Heart left ventricle (tissue), 16 donors: Measurements from ENCODE around the gene OR11L1. TPM values are rescaled to one million over a fixed set of nuclear protein-coding genes. Genes with fewer than 3 reads are reported as not detected.

Experiments used
- ATAC-seq, 4 donors: fragments of 200-7000 bp; cut with Tn5 transposase; one replicate each; pipeline ENCODE4 v1.9.1; 2020 to 2022; ENCODE audit warnings: moderate library complexity in 4 of 4, mild to moderate bottlenecking in 3 of 4, moderate number of reproducible peaks in 1 of 4
- DNase-seq, 5 donors: peaks; one replicate each; pipeline ENCODE4 v3.0.0-alpha.2; 2020
- H3K27ac ChIP-seq, 12 donors: fragments of 200-600 bp; sonication (generic) in 4 of 12; one replicate each; pipeline versions ENCODE4 v1.5.0 to v1.8.0; 2016 to 2022; ENCODE audit warnings: mild to moderate bottlenecking in 2 of 12
- H3K27me3 ChIP-seq, 9 donors: fragments of 200-600 bp; sonication (generic) in 2 of 9; one replicate each; pipeline versions ENCODE4 v1.5.1 to v1.8.0; 2016 to 2022; ENCODE audit warnings: mild to moderate bottlenecking in 3 of 9
- H3K36me3 ChIP-seq, 9 donors: fragments of 200-600 bp; sonication (generic) in 2 of 9; one replicate each; pipeline versions ENCODE4 v1.5.0 to v1.8.0; 2018 to 2022; ENCODE audit warnings: mild to moderate bottlenecking in 2 of 9
- H3K4me1 ChIP-seq, 12 donors: fragments of 200-600 bp; sonication (generic) in 4 of 12; one replicate each; pipeline versions ENCODE4 v1.5.0 to v1.8.0; 2016 to 2022; ENCODE audit warnings: mild to moderate bottlenecking in 3 of 12
- H3K4me3 ChIP-seq, 12 donors: fragments of 200-600 bp; sonication (generic) in 4 of 12; one replicate each; pipeline versions ENCODE4 v1.5.0 to v1.8.0; 2017 to 2022; ENCODE audit warnings: mild to moderate bottlenecking in 9 of 12, moderate library complexity in 4 of 12
- H3K9me3 ChIP-seq, 12 donors: fragments of 200-600 bp; sonication (generic) in 4 of 12; one replicate each; pipeline versions ENCODE4 v1.5.0 to v1.8.0; 2016 to 2022; ENCODE audit warnings: mild to moderate bottlenecking in 1 of 12
- POLR2A ChIP-seq, 2 donors: fragments of 450-650 bp; IDR thresholded peaks; one replicate each; pipeline ENCODE4 v1.6.1; 2017; ENCODE audit warnings: antibody characterized with exemption in 2 of 2, mild to moderate bottlenecking in 2 of 2, moderate library complexity in 2 of 2
- WGBS, 4 donors: extraction: QIAGEN DNeasy Blood & Tissue Kit in 2 of 4; methylation state at CpG; one replicate each; pipeline versions ENCODE4 v1.1.5 to v1.1.7; 2013 to 2018; 5-methylcytosine and 5-hydroxymethylcytosine counted together
- intact Hi-C, 10 donors: fragments of 100-400 bp; cut with DNase I; formaldehyde crosslinking; loops; one replicate each; pipeline versions ENCODE4 v1.11.1 to v1.14.2; 2022
- polyA plus RNA-seq, 2 donors: library from polyadenylated mRNA; stranded (reverse); fragments of 200-250 nt; gene quantifications; one replicate each; pipeline ENCODE4 v1.2.3, GENCODE V29; 2013
- total RNA-seq, 9 donors: library from RNA; depleted of rRNA in 2 of 9; stranded (reverse); fragments of >200 nt in 2 of 9; fragmentation: NEBNext Ultra II Directional in 3 of 9; extraction: Animal tissue kit (Norgen Biotek cat#: 25700) in 3 of 9; gene quantifications; one replicate each; pipeline versions ENCODE4 v1.1.0 to v1.2.4, GENCODE V29; 2016 to 2023
- TF ChIP-seq, protein P1 (sequence below), 12 donors: fragments of 200-600 bp; sonication (generic) in 4 of 12; IDR thresholded peaks; one replicate each; pipeline versions ENCODE4 v1.5.0 to v1.8.0; 2018 to 2022; ENCODE audit warnings: antibody characterized with exemption in 12 of 12, mild to moderate bottlenecking in 5 of 12
- donor health status: ischemic (EF 13 %, LVEDD 7.1; RV severe dilation, severe dysfunction).
- donor health status: healthy with polysubstance abuse.
- donor health status: DM: no; HTN: yes; CAD: no.
- donor health status: DM: no; HTN: no; CAD: no.
- donor health status: ischemic (EF 25% LVEDD 6.9; RV normal size, moderate dysfunction).
- donor health status: ischemic (EF 25% LVEDD 5.7; RV mildly dilated, moderate dysfunction).
- donor health status: healthy.
- donor health status: DM: yes; HTN: yes; CAD: no.
- donor health status: ischemic (EF 35%, LVEDD 5.7; RV mildly dilated, moderate dysfunction).
- donor health status: nonischemic (EF 11% LVEDD 7.7; RV severe dilation, severe dysfunction).
- donor health status: DM: yes; HTN: yes; CAD: no.
- donor health status: PGD.
- donor health status: ischemic (EF 29% LVEDD 5.4; RV normal size, mild dysfunction).
- donor health status: nonischemic (EF 23%, LVEDD 6.1; RV moderate dilation, normal function).

The OR11L1 gene
- total and polyA plus RNA-seq, 11 donors, result not detected

DNA sequence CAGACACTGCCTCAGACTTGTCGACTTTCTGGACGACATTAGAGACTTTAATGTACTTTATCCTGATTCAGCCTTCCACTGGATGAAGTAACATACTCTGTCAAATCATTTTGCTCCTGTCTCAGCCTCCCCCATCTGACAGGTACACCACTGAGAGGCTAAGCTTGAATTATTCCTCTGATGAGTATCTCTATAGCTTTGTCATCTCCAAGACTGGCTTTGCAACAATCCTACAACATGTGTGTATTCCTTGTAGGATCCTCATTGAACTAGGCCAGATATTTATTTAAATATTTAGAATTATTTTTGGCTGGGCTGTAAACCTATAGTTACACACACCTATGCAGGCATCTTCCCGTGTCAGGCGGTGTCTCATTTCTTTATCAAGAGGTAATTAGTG, 14.2 kb upstream of the OR11L1 start:
- Histone ChIP-seq H3K36me3 (no peaks in the 10 kb centered on the region), H3K4me3 (no peak overlapping the region), H3K27me3 (peaks cover 0 to 44% (median 20%) of the 10 kb centered on the region in 9 donors), H3K27ac (no peak overlapping the region), H3K4me1 (peaks cover 0 to 9% (median 0%) of the 10 kb centered on the region in 12 donors), H3K9me3 (no peaks in the 10 kb centered on the region)
- ATAC-seq (no peak), DNase-seq (no peak)
- no peak for TF ChIP-seq POLR2A (IDR thresholded peaks at IDR 0.05)
- TF ChIP-seq, protein P1, sequence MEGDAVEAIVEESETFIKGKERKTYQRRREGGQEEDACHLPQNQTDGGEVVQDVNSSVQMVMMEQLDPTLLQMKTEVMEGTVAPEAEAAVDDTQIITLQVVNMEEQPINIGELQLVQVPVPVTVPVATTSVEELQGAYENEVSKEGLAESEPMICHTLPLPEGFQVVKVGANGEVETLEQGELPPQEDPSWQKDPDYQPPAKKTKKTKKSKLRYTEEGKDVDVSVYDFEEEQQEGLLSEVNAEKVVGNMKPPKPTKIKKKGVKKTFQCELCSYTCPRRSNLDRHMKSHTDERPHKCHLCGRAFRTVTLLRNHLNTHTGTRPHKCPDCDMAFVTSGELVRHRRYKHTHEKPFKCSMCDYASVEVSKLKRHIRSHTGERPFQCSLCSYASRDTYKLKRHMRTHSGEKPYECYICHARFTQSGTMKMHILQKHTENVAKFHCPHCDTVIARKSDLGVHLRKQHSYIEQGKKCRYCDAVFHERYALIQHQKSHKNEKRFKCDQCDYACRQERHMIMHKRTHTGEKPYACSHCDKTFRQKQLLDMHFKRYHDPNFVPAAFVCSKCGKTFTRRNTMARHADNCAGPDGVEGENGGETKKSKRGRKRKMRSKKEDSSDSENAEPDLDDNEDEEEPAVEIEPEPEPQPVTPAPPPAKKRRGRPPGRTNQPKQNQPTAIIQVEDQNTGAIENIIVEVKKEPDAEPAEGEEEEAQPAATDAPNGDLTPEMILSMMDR (IDR thresholded peaks at IDR 0.05), result no peak
- 81 to 87% (median 84%) methylated on average over 4 of the region's 4 CpGs for WGBS, 4 donors
- intact Hi-C loops, result no loop called here

DNA sequence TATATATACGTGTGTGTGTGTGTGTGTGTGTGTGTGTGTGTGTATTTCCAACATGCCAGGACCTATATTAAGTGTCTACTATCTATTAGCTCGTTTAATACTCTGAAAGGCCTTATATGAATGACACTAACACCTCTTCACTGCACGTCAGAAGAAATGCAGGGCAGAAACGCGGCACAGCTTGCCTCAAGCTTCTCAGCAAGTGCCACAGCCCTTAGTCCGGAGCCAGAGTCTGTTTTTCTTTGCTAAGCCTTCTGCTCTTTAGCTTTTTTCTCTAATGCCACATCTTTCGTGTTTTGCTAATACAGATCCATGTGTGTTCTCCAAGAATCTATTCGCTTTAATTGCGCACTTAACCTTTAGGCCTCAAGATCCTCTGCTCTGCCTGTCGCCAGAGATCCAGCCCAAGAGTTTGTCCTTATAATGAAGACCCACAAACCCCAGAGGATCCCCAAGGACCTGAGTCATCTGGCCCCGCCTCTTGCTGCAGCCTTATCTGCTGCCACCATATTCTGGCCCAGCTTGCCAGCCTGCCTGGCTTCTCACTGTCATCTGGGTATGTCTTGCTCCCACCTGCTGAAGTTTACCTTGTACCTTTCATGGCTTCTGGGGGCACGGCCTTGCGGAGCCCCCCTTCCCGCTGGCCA, 13.3 kb upstream of the OR11L1 start:
- TF ChIP-seq POLR2A (IDR thresholded peaks at IDR 0.05), result no peak
- TF ChIP-seq, protein P1 (IDR thresholded peaks at IDR 0.05), result no peak
- 81 to 85% (median 83%) methylated on average over 14 of the region's 14 CpGs for WGBS, 4 donors
- peaks cover 0 to 9% (median 0%) of the 10 kb centered on the region in 12 donors for H3K4me1 ChIP-seq
- H3K36me3 ChIP-seq, result no peaks in the 10 kb centered on the region
- peaks cover 0 to 44% (median 20%) of the 10 kb centered on the region in 9 donors for H3K27me3 ChIP-seq
- DNase-seq (no peak), ATAC-seq (no peak)
- intact Hi-C loops, result no loop called here
- H3K27ac ChIP-seq, result no peak overlapping the region
- no peaks in the 10 kb centered on the region for H3K9me3 ChIP-seq
- H3K4me3 ChIP-seq, result no peak overlapping the region

DNA sequence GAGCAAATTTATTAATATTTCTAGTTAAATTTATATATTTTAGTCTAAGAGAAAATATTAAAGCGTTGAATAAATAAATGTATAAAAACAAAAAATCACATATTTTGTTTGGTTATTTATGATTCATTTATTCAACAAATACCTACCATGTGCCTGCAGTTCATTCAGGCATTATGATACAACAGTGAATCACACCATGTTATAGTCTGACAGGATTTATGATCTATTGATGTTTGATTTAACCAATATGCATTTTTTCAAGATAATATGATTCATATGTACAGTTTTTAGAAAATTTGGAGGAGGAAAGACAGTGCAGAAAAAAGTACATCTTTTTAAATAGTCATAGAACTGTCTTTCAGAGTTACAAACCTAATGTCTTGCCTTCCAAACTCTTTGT, 7.9 kb upstream of the OR11L1 start:
- Histone ChIP-seq H3K4me3 (no peak overlapping the region), H3K4me1 (no peaks in the 10 kb centered on the region), H3K27me3 (no peaks in the 10 kb centered on the region), H3K9me3 (no peaks in the 10 kb centered on the region), H3K36me3 (no peaks in the 10 kb centered on the region), H3K27ac (no peak overlapping the region)
- TF ChIP-seq, protein P1 (IDR thresholded peaks at IDR 0.05), result no peak
- no peak for TF ChIP-seq POLR2A (IDR thresholded peaks at IDR 0.05)
- intact Hi-C loops, result no loop called here
- DNase-seq, result no peak
- ATAC-seq, result no peak
- WGBS, 4 donors, result 76 to 91% (median 82%) methylated on average over 1 of the region's 1 CpG

DNA sequence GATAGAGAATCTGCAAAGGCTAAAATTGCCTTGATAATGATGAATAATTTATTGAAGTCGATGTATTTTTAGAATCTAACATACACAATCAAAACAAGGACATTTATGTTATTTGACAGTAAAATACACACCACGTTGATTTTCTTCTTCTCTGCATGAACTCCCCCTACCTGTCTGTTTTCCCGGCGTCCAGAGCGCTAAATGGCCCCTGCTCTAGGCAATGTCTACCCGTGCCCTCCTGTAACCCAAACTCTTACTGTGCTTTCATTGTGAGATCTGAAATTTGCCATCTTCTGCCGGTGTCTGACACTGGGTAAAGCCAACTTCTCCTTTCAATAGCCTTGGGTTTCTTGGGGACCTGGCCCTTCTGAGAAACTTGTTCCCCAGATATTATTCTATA, 6.7 kb upstream of the OR11L1 start:
- no peaks in the 10 kb centered on the region for H3K27me3 ChIP-seq
- DNase-seq, result no peak
- H3K9me3 ChIP-seq, result no peaks in the 10 kb centered on the region
- WGBS, 4 donors, result 81 to 90% (median 87%) methylated on average over 7 of the region's 7 CpGs
- H3K36me3 ChIP-seq, result no peaks in the 10 kb centered on the region
- TF ChIP-seq POLR2A (IDR thresholded peaks at IDR 0.05), result no peak
- TF ChIP-seq, protein P1 (IDR thresholded peaks at IDR 0.05), result no peak
- no peaks in the 10 kb centered on the region for H3K4me1 ChIP-seq
- ATAC-seq, result no peak
- intact Hi-C loops, result no loop called here
- no peak overlapping the region for H3K4me3 ChIP-seq
- no peak overlapping the region for H3K27ac ChIP-seq
